ENCODE data around the gene CLTCL1. TPM values are rescaled to one million over a fixed set of nuclear protein-coding genes. Genes with fewer than 3 reads are reported as not detected.

Gene CLTCL1
- total and polyA plus RNA-seq, 9 of the 15 experiments (the other 6 are each of a cell fraction or from before 2014, with no cell fraction given), result 1.1 to 11.7 (median 5.0) TPM

DNA sequence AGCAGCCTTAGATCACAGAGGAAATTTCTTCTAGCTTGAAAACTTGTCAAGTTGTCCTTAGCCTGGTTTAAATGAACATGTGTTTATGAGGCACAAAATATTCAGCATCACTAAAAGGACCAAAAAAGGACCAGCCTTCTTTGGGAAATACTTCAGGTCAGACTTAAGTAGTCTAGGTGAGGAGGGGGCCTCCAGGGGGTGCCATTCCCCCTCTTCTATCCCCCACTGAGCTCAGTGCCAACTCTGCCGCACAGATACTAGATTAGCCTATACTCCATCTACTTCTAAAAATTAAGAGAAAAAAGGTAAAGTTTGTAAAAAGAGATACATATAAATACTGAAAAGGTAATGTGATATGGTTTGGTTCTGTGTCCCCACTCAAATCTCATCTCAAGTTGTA is 20.6 kb downstream of the CLTCL1 start:
- Histone ChIP-seq H3K9me1 (ENCODE audit: control insufficient read depth, insufficient read depth, low read length) (no peaks in the 10 kb centered on the region), H3K9ac (ENCODE audit: insufficient read depth in 1 of 2, low read depth in 2 of 2, low read length in 2 of 2) (no peak overlapping the region), H3K36me3 (ENCODE audit: control insufficient read depth, insufficient read depth, low read length) (no peaks in the 10 kb centered on the region), H2AFZ (ENCODE audit: low read depth, low read length) (no peak overlapping the region), H3K27ac (ENCODE audit: extremely low read depth, low read depth, low read length) (no peak overlapping the region), H3K9me3 (replicated peaks; ENCODE audit: control insufficient read depth, insufficient read depth, low read depth, low read length) (peaks cover 16% of the 10 kb centered on the region), H4K20me1 (replicated peaks; ENCODE audit: control insufficient read depth, insufficient read depth, low read length) (no peaks in the 10 kb centered on the region), H3K4me1 (replicated peaks in 1 of 2; ENCODE audit: control insufficient read depth in 2 of 2, insufficient read depth in 2 of 2, low read length in 2 of 2) (peaks cover 7 to 10% of the 10 kb centered on the region in 2 experiments), H3K79me2 (ENCODE audit: control insufficient read depth, insufficient read depth, low read length) (no peaks in the 10 kb centered on the region), H3K4me3 (no peak overlapping the region), H3K4me2 (ENCODE audit: insufficient read depth, low read length) (no peak overlapping the region), H3K27me3 (ENCODE audit: control insufficient read depth in 2 of 2, insufficient read depth in 2 of 2, low read length in 2 of 2) (peaks cover 5% of the 10 kb centered on the region in 2 experiments; a peak in 1 of 5 replicates)
- DNase-seq (ENCODE audit: extremely low read depth in 1 of 4, low spot score in 3 of 4), result peak in 2 of 4 experiments; percentile 42 to 52
- TF ChIP-seq, protein P1, sequence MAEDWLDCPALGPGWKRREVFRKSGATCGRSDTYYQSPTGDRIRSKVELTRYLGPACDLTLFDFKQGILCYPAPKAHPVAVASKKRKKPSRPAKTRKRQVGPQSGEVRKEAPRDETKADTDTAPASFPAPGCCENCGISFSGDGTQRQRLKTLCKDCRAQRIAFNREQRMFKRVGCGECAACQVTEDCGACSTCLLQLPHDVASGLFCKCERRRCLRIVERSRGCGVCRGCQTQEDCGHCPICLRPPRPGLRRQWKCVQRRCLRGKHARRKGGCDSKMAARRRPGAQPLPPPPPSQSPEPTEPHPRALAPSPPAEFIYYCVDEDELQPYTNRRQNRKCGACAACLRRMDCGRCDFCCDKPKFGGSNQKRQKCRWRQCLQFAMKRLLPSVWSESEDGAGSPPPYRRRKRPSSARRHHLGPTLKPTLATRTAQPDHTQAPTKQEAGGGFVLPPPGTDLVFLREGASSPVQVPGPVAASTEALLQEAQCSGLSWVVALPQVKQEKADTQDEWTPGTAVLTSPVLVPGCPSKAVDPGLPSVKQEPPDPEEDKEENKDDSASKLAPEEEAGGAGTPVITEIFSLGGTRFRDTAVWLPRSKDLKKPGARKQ (CRISPR knock-in tag; IDR thresholded peaks at IDR 0.05), result 0 out of 2 replicates have a peak, but pooled peaks have one; percentile 39
- TF ChIP-seq ZNF766 (CRISPR knock-in tag; conservative IDR thresholded peaks at IDR 0.05), result no peak
- TF ChIP-seq PKNOX1 (IDR thresholded peaks at IDR 0.05), result no peak
- no peak for TF ChIP-seq NFIX (CRISPR knock-in tag; IDR thresholded peaks at IDR 0.05; ENCODE audit: low read depth)
- TF ChIP-seq HMG20B (CRISPR knock-in tag; IDR thresholded peaks at IDR 0.05), result 0 out of 2 replicates have a peak, but pooled peaks have one; percentile 22
- TF ChIP-seq ZEB2 (IDR thresholded peaks at IDR 0.05), result no peak
- TF ChIP-seq RBM39 (optimal IDR thresholded peaks at IDR 0.05; ENCODE audit: low read depth, low read length), result no peak
- TF ChIP-seq CTCF (IDR thresholded peaks at IDR 0.05 in 2 of 3, conservative IDR thresholded peaks at IDR 0.05 in 1 of 3; ENCODE audit: insufficient read depth in 2 of 3, low read depth in 1 of 3, low read length in 3 of 3), result 0 out of 6 replicates have a peak, but pooled peaks of 2 of the 3 experiments have one; percentile 19 to 32
- TF ChIP-seq RAD21 (CRISPR knock-in tag; conservative IDR thresholded peaks at IDR 0.05 in 1 of 2, IDR thresholded peaks at IDR 0.05 in 1 of 2), result peak in 1 of 2 experiments; percentile 34; a peak in 2 of 4 replicates
- no peak for TF ChIP-seq SIX5 (IDR thresholded peaks at IDR 0.05; ENCODE audit: borderline replicate concordance in 1 of 2, insufficient read depth in 1 of 2, low read depth in 1 of 2, low read length in 2 of 2)
- no peak for TF ChIP-seq JUND (IDR thresholded peaks at IDR 0.05; ENCODE audit: borderline replicate concordance, low read depth, low read length)
- TF ChIP-seq JUND (tag; IDR thresholded peaks at IDR 0.05; ENCODE audit: borderline replicate concordance, low read depth, low read length), result no peak
- no TSS peak for BruUV-seq (replicated peaks)
- ChIA-PET CTCF (ENCODE audit: low intra/inter-chr PET ratio) (no interaction called here), POLR2A (interaction anchor here (0.7 to 1.3 kb wide), 2 partner anchors 13 kb away, joined by 3 to 4 read pairs; no protein-coding TSS in a partner anchor)
- peak; percentile 67 for ATAC-seq
- intact Hi-C loops (cut with micrococcal nuclease), result no loop called here
- in situ Hi-C loops (cut with MboI), result no loop called here
- FAIRE-seq, result no peak
- 17% methylated on average over 1 of the region's 1 CpG for WGBS (ENCODE audit: insufficient coverage, low coverage, missing lambda C conversion rate)
